HUES64 (cell line): ENCODE data around the gene TMBIM4.
A peak's percentile ranks its signal among the peaks of the same experiment; 100 is the strongest.

ENCODE experiments used
- H3K27ac ChIP-seq: 2 replicates; pipeline ENCODE4 v1.7.0; 2013; ENCODE audit warnings: low read depth, low read length, inconsistent platforms
- H3K27me3 ChIP-seq: 2 replicates; pipeline ENCODE4 v1.6.1; 2013; ENCODE audit warnings: mild to moderate bottlenecking, low read length; ENCODE audit not compliant: insufficient read depth
- H3K36me3 ChIP-seq: 2 replicates; pipeline ENCODE4 v1.6.1; 2013; ENCODE audit warnings: mild to moderate bottlenecking, low read length; ENCODE audit not compliant: insufficient read depth
- H3K4me1 ChIP-seq: 2 replicates; pipeline ENCODE4 v1.6.1; 2013; ENCODE audit warnings: mild to moderate bottlenecking, low read length, moderate library complexity; ENCODE audit not compliant: insufficient read depth
- H3K4me3 ChIP-seq: 2 replicates; pipeline ENCODE4 v1.5.1; 2013; ENCODE audit warnings: mild to moderate bottlenecking, low read length, moderate library complexity
- H3K9ac ChIP-seq: 2 replicates; pipeline ENCODE4 v1.6.1; 2013; ENCODE audit warnings: mild to moderate bottlenecking, low read depth, low read length
- H3K9me3 ChIP-seq: 2 replicates; pipeline ENCODE4 v1.6.1; 2013; ENCODE audit warnings: low read depth, low read length; ENCODE audit not compliant: insufficient read depth
- WGBS: fragments of 150-250, 120-280 bp; methylation state at CpG from one replicate; pipeline ENCODE4 v1.1.7; 2013; ENCODE audit warnings: missing lambda C conversion rate; 5-methylcytosine and 5-hydroxymethylcytosine counted together

TMBIM4 gene

DNA sequence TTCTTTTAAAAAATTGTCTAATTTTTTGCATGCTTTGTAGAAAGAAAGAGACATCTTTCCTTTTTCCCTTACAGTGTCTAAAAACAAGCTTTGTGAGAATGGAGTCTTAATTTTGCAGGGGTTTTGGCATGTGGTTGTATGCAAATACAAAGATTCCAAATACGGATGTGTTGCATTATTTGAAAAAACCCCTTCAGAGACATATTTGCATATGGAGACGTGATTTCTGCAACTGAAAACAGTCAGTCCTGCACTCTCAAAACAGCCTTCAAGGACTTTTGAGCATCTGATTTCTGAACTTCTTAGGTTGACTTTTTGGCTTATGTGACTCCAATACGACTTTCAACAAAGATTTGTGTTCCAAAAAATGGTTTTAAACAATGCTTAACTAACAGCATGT is 27.0 kb upstream of the TMBIM4 start:
- H3K27ac ChIP-seq: no peak overlapping the region
- 61% methylated on average over 3 of the region's 3 CpGs for WGBS
- H3K27me3 ChIP-seq: peaks cover 3% of the 10 kb centered on the region; the same call in 1 of the 2 replicates
- no peak overlapping the region for H3K9ac ChIP-seq
- H3K9me3 ChIP-seq: peaks cover 7% of the 10 kb centered on the region; the same call in 1 of the 2 replicates
- no peak overlapping the region for H3K4me3 ChIP-seq
- peaks cover 13% of the 10 kb centered on the region for H3K4me1 ChIP-seq
- H3K36me3 ChIP-seq: no peaks in the 10 kb centered on the region

DNA sequence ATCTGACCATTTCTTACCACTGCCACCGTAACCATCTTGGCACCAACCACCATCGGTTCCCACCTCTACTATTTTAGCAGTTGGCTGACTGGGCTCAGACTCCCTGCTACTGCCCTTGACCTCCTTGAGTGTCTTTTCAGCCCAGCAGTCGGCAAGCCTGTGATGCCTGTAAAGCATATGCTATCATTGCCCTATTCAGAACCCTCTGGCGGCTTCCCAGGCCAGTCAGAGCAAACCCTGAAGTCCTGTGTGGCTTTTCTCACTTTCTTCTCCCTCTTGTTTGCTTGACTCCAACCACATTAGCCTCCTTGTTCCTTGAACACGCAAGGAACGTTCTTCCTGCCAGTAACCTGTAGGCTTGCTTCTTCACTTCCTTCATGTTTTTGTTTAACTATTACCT is 25.4 kb upstream of the TMBIM4 start:
- no peak overlapping the region for H3K27ac ChIP-seq
- 96% methylated on average over 6 of the region's 6 CpGs for WGBS
- no peaks in the 10 kb centered on the region for H3K36me3 ChIP-seq
- no peak overlapping the region for H3K4me3 ChIP-seq
- H3K27me3 ChIP-seq: peaks cover 18% of the 10 kb centered on the region
- peaks cover 13% of the 10 kb centered on the region for H3K4me1 ChIP-seq
- peaks cover 6% of the 10 kb centered on the region; the same call in 1 of the 2 replicates for H3K9me3 ChIP-seq
- no peak overlapping the region for H3K9ac ChIP-seq

DNA sequence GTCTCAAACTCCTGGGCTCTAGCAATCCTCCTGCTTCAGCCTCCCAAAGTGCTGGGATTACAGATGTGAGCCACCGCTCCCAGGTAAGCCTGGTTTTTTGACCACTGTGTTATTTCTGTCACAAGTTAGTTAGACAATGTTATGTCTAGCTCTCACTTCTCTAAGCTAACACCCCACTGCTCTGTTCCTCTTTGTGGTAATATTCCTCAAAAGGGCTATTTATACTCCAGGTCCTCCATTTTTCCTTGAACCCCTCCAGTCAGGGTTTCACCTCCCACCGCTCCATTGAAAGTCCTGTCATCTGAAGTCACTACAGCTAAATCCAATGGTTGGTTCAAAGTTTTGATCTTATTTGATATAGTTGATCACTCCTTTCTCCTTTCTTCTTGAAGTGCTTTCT is 24.3 kb upstream of the TMBIM4 start:
- Histone ChIP-seq H3K4me3 (no peak overlapping the region), H3K27me3 (peaks cover 29% of the 10 kb centered on the region), H3K27ac (no peak overlapping the region), H3K9me3 (no peaks in the 10 kb centered on the region), H3K4me1 (peaks cover 13% of the 10 kb centered on the region), H3K36me3 (no peaks in the 10 kb centered on the region), H3K9ac (no peak overlapping the region)
- WGBS: 92% methylated on average over 2 of the region's 2 CpGs

DNA sequence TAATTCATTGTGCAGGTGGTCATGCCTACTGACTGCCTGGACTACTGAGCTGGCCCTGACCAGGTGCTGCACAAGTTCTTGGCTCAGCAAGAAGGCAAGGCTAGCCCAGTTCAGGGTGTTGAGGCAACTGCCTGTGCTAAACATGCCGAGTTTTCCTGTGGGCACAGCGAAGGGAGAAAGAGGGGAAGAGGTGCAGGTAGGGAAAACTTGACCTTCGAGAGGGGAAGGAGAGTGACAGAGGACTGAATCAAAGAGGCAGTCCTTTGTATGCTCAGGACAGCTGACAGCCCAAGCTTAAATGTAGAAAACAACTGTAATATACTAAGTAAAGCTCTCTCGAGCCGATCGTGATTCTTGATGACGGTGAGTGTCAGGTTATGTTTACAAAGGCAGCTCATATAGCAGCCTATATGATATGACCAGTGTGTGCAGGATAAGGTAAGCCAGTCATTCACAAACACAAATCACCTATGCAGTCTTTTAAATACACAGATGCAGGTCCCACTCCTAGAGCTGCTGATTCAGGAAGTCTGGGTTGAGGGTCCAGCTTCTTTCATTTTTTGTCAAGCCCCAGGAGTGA is 21.8 kb upstream of the TMBIM4 start:
- Histone ChIP-seq H3K9me3 (0 out of 2 replicates have a peak, but pooled peaks cover 4% of the 10 kb centered on the region), H3K36me3 (no peaks in the 10 kb centered on the region), H3K27ac (no peak overlapping the region), H3K27me3 (peaks cover 54% of the 10 kb centered on the region), H3K4me3 (no peak overlapping the region), H3K4me1 (peaks cover 2% of the 10 kb centered on the region), H3K9ac (no peak overlapping the region)
- WGBS: 91% methylated on average over 7 of the region's 7 CpGs

DNA sequence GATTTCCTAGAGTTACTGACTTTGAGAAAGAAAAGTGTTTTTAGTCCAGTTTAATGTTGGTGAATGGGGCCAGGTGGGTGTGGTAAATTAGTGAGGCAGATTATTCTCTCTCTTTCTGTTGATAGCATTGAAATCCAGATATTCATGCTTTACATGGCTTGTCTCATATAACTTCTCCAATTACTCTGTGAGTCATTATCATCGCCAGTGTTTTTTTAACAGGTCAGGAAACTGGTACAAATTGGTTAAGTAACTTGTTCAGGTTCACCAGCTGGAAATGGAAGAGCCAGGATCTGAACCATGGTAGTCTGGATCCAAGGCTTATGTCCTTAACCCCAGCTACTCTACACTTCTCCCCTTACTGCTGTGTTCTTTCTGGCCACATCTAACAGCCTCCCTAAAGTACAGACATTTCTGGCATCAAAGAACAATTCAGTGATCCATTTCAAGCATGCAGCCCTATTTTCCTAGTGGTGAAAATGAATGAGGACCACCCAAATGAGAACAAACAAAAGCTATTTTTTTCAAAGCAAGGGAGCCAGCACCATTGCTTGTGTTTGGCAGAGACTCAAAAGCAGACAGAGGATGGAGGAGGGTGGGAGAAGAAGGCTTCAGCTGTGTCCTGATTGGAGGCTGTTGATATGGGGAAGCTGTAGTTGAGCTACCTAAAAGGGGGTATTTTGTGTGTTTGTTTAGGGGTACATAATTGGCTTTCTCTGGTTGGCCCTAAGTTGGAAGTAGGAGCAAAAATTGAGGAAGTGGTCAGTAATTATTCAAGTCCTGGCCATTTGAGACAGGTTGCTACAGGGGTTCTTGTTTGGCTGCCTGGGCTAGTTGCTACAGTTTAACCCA is 20.9 kb upstream of the TMBIM4 start:
- no peak overlapping the region for H3K4me3 ChIP-seq
- H3K27ac ChIP-seq: no peak overlapping the region
- H3K4me1 ChIP-seq: no peaks in the 10 kb centered on the region
- H3K27me3 ChIP-seq: peaks cover 55% of the 10 kb centered on the region
- WGBS: 89% methylated on average over 1 of the region's 1 CpG
- no peaks in the 10 kb centered on the region for H3K36me3 ChIP-seq
- H3K9me3 ChIP-seq: 0 out of 2 replicates have a peak, but pooled peaks cover 4% of the 10 kb centered on the region
- no peak overlapping the region for H3K9ac ChIP-seq

DNA sequence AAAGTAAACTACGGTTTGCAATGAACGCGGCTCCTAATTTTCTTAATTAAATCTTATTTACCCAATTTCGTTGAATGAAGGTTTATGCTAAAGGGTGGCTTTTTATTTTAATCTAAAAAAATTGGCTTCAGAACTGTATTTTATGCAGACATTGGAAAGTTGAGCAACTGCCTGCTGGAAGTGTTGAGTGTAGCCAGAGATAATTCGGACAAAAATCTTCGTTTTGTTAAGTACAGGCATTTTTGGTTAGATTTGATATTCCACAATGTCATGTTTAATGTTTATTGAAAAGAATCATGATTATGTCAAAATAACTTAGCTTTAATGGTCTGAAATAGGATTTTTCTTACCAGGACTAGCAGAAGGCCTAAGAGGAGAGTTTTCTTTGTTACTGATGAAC is 20.1 kb upstream of the TMBIM4 start:
- Histone ChIP-seq H3K4me1 (no peaks in the 10 kb centered on the region), H3K9me3 (0 out of 2 replicates have a peak, but pooled peaks cover 4% of the 10 kb centered on the region), H3K9ac (no peak overlapping the region), H3K36me3 (no peaks in the 10 kb centered on the region), H3K4me3 (peak overlapping the region; percentile 51), H3K27ac (no peak overlapping the region), H3K27me3 (peaks cover 55% of the 10 kb centered on the region)
- 95% methylated on average over 6 of the region's 6 CpGs for WGBS

DNA sequence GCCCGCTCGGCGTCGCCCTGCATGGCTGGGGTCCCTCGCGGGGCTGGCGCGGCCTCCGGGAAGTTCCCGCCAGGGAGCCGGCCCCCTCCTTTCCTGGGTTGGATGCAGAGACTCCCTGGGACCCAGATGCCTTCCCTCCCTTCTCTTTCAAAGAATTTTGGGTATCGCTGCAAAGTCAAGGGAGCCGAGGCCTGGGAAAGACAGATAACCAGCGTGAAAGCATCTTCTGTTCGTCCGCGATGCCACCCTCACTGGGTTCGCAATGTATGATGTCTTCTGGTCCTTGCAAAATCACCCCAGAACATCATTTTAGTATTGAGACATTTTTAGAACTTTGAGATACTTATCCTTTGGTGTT is 19.7 kb upstream of the TMBIM4 start:
- Histone ChIP-seq H3K4me1 (no peaks in the 10 kb centered on the region), H3K36me3 (no peaks in the 10 kb centered on the region), H3K4me3 (peak overlapping the region; percentile 51), H3K27ac (no peak overlapping the region), H3K9me3 (0 out of 2 replicates have a peak, but pooled peaks cover 4% of the 10 kb centered on the region), H3K27me3 (peaks cover 55% of the 10 kb centered on the region), H3K9ac (peak overlapping the region; percentile 47; the same call in 1 of the 2 replicates)
- 18% methylated on average over 18 of the region's 18 CpGs for WGBS

DNA sequence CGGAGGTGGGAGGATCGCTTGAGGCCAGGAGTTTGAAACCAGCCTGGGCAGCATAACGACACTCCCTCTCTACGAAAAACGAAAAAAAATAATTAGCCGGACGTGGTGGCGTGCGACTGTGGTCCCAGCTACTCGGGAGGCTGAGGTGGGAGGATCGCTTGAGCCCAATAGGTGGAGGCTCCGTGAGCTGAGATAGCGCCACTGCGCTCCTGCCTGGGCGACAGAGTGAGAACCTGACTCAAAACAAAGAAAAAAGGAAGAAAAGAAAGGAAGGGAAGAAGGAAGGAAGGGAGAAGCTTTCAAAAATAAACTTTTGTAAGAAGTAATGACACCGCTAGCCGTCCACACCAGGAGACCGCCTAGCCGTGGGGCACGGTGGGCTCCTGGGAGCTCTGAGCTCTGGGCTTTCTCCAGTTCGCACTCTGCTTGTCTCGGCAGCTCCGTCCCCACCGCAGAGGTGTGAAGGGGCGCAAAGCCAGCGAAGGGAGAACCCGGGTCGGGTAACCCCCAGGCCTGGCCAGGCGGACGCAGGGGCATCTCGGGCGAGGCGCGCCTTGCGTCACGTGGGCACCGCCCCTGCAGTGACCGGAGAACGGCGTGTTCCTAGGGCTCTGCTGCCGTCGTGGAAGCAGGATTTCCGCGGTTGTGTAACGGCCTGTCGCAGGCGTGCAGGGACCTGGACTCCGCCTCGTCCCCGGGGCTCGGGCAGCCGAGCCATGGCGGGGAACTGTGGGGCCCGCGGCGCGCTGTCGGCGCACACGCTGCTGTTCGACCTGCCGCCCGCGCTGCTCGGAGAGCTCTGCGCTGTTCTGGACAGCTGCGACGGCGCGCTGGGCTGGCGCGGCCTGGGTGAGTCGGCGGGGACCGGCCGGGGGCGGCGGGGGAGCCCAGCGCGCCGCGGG is 19.0 kb upstream of the TMBIM4 start, which contains the start of gene IRAK3:
Gene IRAK3, plus strand, starts transcription at position 631 of the 902 bp plus-strand sequence. Its CDS starts 86 bp downstream, at position 717.
- H3K27ac ChIP-seq: no peak within 1 kb of the TSS
- H3K4me1 ChIP-seq: no peaks in the 10 kb centered on the region
- H3K9me3 ChIP-seq: 0 out of 2 replicates have a peak, but pooled peaks cover 4% of the 10 kb centered on the region
- WGBS: 22% methylated on average over 82 of the region's 82 CpGs
- no peaks in the 10 kb centered on the region for H3K36me3 ChIP-seq
- peak within 1 kb of the TSS; percentile 47; the same call in 1 of the 2 replicates for H3K9ac ChIP-seq
- peaks cover 55% of the 10 kb centered on the region for H3K27me3 ChIP-seq
- peak within 1 kb of the TSS; percentile 51 for H3K4me3 ChIP-seq

DNA sequence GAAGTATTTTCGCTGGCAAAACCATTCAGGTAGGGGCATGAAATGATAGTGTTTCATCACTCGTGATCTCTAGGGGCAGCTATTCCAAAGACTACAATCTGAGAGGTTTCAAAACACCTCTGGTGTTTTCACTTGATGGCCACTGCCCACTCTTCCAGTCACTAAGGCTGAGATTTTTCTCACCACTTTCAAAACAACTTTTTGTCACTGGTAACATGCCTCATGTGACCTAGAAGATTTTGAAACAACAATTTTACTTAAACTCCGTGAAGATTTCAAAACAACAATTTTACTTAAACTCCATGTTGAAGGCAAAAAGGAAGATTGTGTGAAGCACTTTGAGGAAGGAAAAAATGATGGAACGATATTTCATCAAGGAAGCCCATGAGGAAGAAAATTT is 18.0 kb upstream of the TMBIM4 start:
- Histone ChIP-seq H3K9me3 (0 out of 2 replicates have a peak, but pooled peaks cover 4% of the 10 kb centered on the region), H3K9ac (no peak overlapping the region), H3K27me3 (peaks cover 55% of the 10 kb centered on the region), H3K27ac (no peak overlapping the region), H3K36me3 (no peaks in the 10 kb centered on the region), H3K4me1 (no peaks in the 10 kb centered on the region), H3K4me3 (no peak overlapping the region)
- WGBS: 93% methylated on average over 4 of the region's 4 CpGs

DNA sequence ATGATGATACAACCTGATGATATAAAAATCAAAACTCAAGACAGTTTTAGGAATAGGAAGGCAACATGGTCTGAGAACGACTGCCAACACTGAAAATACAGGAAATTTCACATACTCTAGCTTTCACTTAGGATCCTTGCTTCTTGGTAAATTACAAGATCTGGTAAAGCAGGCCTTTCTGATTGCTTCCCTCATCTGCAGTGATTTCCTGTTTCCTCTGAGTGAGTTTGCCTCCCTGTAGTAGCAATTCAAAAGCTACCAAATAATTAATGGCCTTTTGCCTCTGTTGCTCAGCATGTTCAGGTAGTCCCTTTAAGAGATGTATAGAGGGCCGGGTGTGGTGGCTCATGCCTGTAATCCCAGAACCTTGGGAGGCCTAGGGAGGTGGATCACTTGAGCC is 17.2 kb upstream of the TMBIM4 start:
- Histone ChIP-seq H3K9me3 (0 out of 2 replicates have a peak, but pooled peaks cover 4% of the 10 kb centered on the region), H3K4me1 (no peaks in the 10 kb centered on the region), H3K27me3 (peaks cover 55% of the 10 kb centered on the region), H3K27ac (no peak overlapping the region), H3K4me3 (no peak overlapping the region), H3K36me3 (no peaks in the 10 kb centered on the region), H3K9ac (no peak overlapping the region)
- 87% methylated on average over 2 of the region's 2 CpGs for WGBS
